Anterior cingulate cortex (tissue), 58 donors: ENCODE measurements around the gene TMC5.

Source experiments
- DNase-seq, 58 donors: peaks; one replicate each; lab custom pipeline; 2025; lab: John Stamatoyannopoulos, UW

TMC5 gene

GRCh38 chr16:19502395-19503131 lies 84.9 kb downstream of the TMC5 start:
- DNase-seq: peak in 52 of 58 donors; percentile 3 to 87 (median 47)

- no peak for DNase-seq
These were observed 85.9 kb downstream of the TMC5 start for GRCh38 chr16:19503461-19504075.

GRCh38 chr16:19505600-19506303 lies 88.1 kb downstream of the TMC5 start:
- no peak for DNase-seq

GRCh38 chr16:19506965-19507364 lies 89.3 kb downstream of the TMC5 start:
- DNase-seq: no peak

- no peak for DNase-seq
These were observed 90.2 kb downstream of the TMC5 start for GRCh38 chr16:19507867-19508266.

GRCh38 chr16:19512297-19512696 lies 94.6 kb downstream of the TMC5 start:
- no peak for DNase-seq

- no peak for DNase-seq
These were observed 95.8 kb downstream of the TMC5 start for GRCh38 chr16:19513377-19514053.

GRCh38 chr16:19515757-19516156 lies 98.1 kb downstream of the TMC5 start:
- no peak for DNase-seq

- DNase-seq: no peak
These were observed 99.9 kb downstream of the TMC5 start for GRCh38 chr16:19517424-19518089.

GRCh38 chr16:19518388-19518787 lies 100.7 kb downstream of the TMC5 start:
- no peak for DNase-seq

GRCh38 chr16:19520861-19521331 lies 103.2 kb downstream of the TMC5 start:
- DNase-seq: no peak

GRCh38 chr16:19521471-19522396 lies 104.1 kb downstream of the TMC5 start, which contains the start of gene GDE1:
Gene GDE1 (minus strand): TSS chr16:19522098. CDS start chr16:19521964, 134 bp downstream.
- peak; percentile 71 to 99 (median 95) for DNase-seq

- DNase-seq: no peak
These were observed 104.7 kb downstream of the TMC5 start for GRCh38 chr16:19522397-19522732.

GRCh38 chr16:19522760-19523159 lies 105.1 kb downstream of the TMC5 start:
- DNase-seq: no peak

- peak in 1 of 58 donors; percentile 19 for DNase-seq
These were observed 105.5 kb downstream of the TMC5 start for GRCh38 chr16:19523184-19523558.

GRCh38 chr16:19523559-19524355 lies 106.1 kb downstream of the TMC5 start, which contains the start of gene CCP110:
Gene CCP110 (plus strand): TSS chr16:19523942. CDS start chr16:19527882, 3,940 bp downstream.
- DNase-seq: peak; percentile 52 to 99 (median 97)

- peak in 21 of 58 donors; percentile 7 to 65 (median 46) for DNase-seq
These were observed 106.6 kb downstream of the TMC5 start for GRCh38 chr16:19524356-19524615.

- DNase-seq: peak in 17 of 58 donors; percentile 9 to 69 (median 40)
These were observed 107.1 kb downstream of the TMC5 start for GRCh38 chr16:19524616-19525384.
